Measurements from ENCODE around the gene RPN1. TPM values are rescaled to one million over a fixed set of nuclear protein-coding genes. Genes with fewer than 3 reads are reported as not detected.

The RPN1 gene
- total and polyA plus RNA-seq, 2 donors (not counting 1 experiment from before 2014, with no cell fraction given) = 40.4 to 80.6 TPM

DNA sequence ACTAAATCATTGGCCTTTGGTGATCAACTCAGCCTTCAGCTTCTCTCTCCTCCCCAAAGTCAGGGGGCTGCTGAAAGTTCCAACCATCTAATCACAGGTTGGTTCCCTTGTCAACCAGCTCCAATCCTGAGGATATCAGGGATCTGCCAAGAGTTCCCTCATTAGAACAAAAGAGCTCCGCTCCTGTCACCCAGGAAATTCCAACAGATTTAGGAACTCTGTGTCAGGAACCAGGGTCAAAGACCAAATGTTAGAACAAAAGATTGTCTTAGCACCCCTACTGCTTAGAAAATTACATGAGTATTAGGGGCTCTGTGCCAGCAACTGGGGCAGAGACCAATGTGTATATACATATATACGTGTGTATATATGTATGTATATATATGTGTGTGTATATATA lies 43.1 kb upstream of the RPN1 start:
- no CpG with 5 or more reads among the region's 2 CpGs for WGBS (ENCODE audit: insufficient coverage)
- Histone ChIP-seq H2AFZ (ENCODE audit: insufficient read depth, low read depth, low read length, poor library complexity, severe bottlenecking) (no peak overlapping the region), H3K36me3 (replicated peaks in 1 of 2; ENCODE audit: control extremely low read depth in 1 of 2, control insufficient read depth in 1 of 2, extremely low read depth in 1 of 2, insufficient read depth in 2 of 2, low read length in 1 of 2) (no peaks in the 10 kb centered on the region), H3K4me1 (ENCODE audit: control insufficient read depth in 2 of 2, insufficient read depth in 2 of 2, low read length in 2 of 2) (peaks cover 3 to 8% of the 10 kb centered on the region in 2 donors), H3K27me3 (replicated peaks in 1 of 4; ENCODE audit: control extremely low read depth in 1 of 4, control insufficient read depth in 3 of 4, insufficient read depth in 4 of 4, low read length in 3 of 4) (peaks cover 0 to 5% (median 0%) of the 10 kb centered on the region in 4 experiments), H3K79me2 (ENCODE audit: control insufficient read depth, insufficient read depth, low read length) (no peaks in the 10 kb centered on the region), H3K4me3 (ENCODE audit: control extremely low read depth in 1 of 5, extremely low read depth in 1 of 5, insufficient read depth in 1 of 5, low read depth in 2 of 5, low read length in 4 of 5) (no peak overlapping the region), H3K4me2 (replicated peaks; ENCODE audit: low read depth, low read length, poor library complexity, severe bottlenecking) (no peak overlapping the region), H3K27ac (ENCODE audit: low read length in 2 of 2) (no peak overlapping the region), H3K9ac (ENCODE audit: low read length) (no peak overlapping the region), H3K9me3 (ENCODE audit: control extremely low read depth in 1 of 3, control insufficient read depth in 2 of 3, insufficient read depth in 1 of 3, low read length in 2 of 3) (no peaks in the 10 kb centered on the region), H4K20me1 (ENCODE audit: control insufficient read depth, insufficient read depth, low read length, poor library complexity, severe bottlenecking) (no peaks in the 10 kb centered on the region)
- H3K27me3 Mint-ChIP-seq = no peaks in the 10 kb centered on the region
- no peak for ATAC-seq (ENCODE audit: low read depth)
- no peak overlapping the region for H3K4me3 Mint-ChIP-seq
- TF ChIP-seq, protein P1, sequence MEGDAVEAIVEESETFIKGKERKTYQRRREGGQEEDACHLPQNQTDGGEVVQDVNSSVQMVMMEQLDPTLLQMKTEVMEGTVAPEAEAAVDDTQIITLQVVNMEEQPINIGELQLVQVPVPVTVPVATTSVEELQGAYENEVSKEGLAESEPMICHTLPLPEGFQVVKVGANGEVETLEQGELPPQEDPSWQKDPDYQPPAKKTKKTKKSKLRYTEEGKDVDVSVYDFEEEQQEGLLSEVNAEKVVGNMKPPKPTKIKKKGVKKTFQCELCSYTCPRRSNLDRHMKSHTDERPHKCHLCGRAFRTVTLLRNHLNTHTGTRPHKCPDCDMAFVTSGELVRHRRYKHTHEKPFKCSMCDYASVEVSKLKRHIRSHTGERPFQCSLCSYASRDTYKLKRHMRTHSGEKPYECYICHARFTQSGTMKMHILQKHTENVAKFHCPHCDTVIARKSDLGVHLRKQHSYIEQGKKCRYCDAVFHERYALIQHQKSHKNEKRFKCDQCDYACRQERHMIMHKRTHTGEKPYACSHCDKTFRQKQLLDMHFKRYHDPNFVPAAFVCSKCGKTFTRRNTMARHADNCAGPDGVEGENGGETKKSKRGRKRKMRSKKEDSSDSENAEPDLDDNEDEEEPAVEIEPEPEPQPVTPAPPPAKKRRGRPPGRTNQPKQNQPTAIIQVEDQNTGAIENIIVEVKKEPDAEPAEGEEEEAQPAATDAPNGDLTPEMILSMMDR (IDR thresholded peaks at IDR 0.05) = no peak
- TF ChIP-seq EZH2 (IDR thresholded peaks at IDR 0.05; ENCODE audit: borderline replicate concordance, insufficient read depth, low read depth, low read length, poor library complexity, severe bottlenecking) = no peak
- peaks cover 1% of the 10 kb centered on the region for H3K4me1 Mint-ChIP-seq
- no peak overlapping the region for H3K27ac Mint-ChIP-seq
- intact Hi-C loops (cut with micrococcal nuclease) = no loop called here
- no peaks in the 10 kb centered on the region for H3K9me3 Mint-ChIP-seq (ENCODE audit: insufficient read depth)
- ChIA-PET CTCF (no interaction called here), POLR2A (no interaction called here)
- DNase-seq = no peak

DNA sequence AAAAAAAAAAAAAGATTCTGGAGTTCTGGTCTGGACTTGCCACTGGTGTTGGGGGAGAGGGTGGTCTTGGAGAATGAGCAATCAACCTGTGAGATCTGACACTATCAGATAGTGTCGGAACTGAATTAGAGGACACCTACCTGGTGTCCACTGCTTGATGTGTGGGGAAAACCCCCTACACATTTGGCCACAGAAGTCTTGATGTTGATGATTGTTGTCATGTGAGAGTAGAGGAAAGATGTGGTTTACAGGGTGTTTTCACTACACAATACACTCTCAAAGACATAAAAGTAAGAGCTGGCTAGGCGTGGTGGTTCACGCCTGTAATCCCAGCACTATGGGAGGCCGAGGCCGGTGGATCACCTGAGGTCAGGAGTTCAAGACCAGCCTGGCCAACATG lies 38.4 kb upstream of the RPN1 start:
- Histone ChIP-seq H3K36me3 (replicated peaks in 1 of 2; ENCODE audit: control extremely low read depth in 1 of 2, control insufficient read depth in 1 of 2, extremely low read depth in 1 of 2, insufficient read depth in 2 of 2, low read length in 1 of 2) (no peaks in the 10 kb centered on the region), H3K4me1 (ENCODE audit: control insufficient read depth in 2 of 2, insufficient read depth in 2 of 2, low read length in 2 of 2) (peaks cover 7 to 13% of the 10 kb centered on the region in 2 donors), H2AFZ (ENCODE audit: insufficient read depth, low read depth, low read length, poor library complexity, severe bottlenecking) (no peak overlapping the region), H3K4me2 (replicated peaks; ENCODE audit: low read depth, low read length, poor library complexity, severe bottlenecking) (no peak overlapping the region), H3K9me3 (ENCODE audit: control extremely low read depth in 1 of 3, control insufficient read depth in 2 of 3, insufficient read depth in 1 of 3, low read length in 2 of 3) (peaks cover 0 to 6% (median 0%) of the 10 kb centered on the region in 3 donors), H3K4me3 (ENCODE audit: control extremely low read depth in 1 of 5, extremely low read depth in 1 of 5, insufficient read depth in 1 of 5, low read depth in 2 of 5, low read length in 4 of 5) (no peak overlapping the region), H3K79me2 (ENCODE audit: control insufficient read depth, insufficient read depth, low read length) (no peaks in the 10 kb centered on the region), H4K20me1 (ENCODE audit: control insufficient read depth, insufficient read depth, low read length, poor library complexity, severe bottlenecking) (no peaks in the 10 kb centered on the region), H3K27ac (ENCODE audit: low read length in 2 of 2) (no peak overlapping the region), H3K27me3 (replicated peaks in 1 of 4; ENCODE audit: control extremely low read depth in 1 of 4, control insufficient read depth in 3 of 4, insufficient read depth in 4 of 4, low read length in 3 of 4) (no peaks in the 10 kb centered on the region), H3K9ac (ENCODE audit: low read length) (no peak overlapping the region)
- Mint-ChIP-seq H3K4me1 (peaks cover 12% of the 10 kb centered on the region), H3K27me3 (no peaks in the 10 kb centered on the region), H3K4me3 (no peak overlapping the region), H3K9me3 (ENCODE audit: insufficient read depth) (no peaks in the 10 kb centered on the region), H3K27ac (no peak overlapping the region)
- POLR2A ChIA-PET = no interaction called here
- no peak for ATAC-seq (ENCODE audit: low read depth)
- CTCF ChIA-PET = no interaction called here
- intact Hi-C loops (cut with micrococcal nuclease) = no loop called here
- no peak for TF ChIP-seq EZH2 (IDR thresholded peaks at IDR 0.05; ENCODE audit: borderline replicate concordance, insufficient read depth, low read depth, low read length, poor library complexity, severe bottlenecking)
- TF ChIP-seq, protein P1 (IDR thresholded peaks at IDR 0.05) = no peak
- DNase-seq = no peak
- 98% methylated on average over 5 of the region's 5 CpGs for WGBS (ENCODE audit: insufficient coverage)

All from B cell (primary cell).